Ovary (tissue), 9 donors: Measurements from ENCODE around the gene DPH6. TPM values are rescaled to one million over a fixed set of nuclear protein-coding genes. Genes with fewer than 3 reads are reported as not detected.

Source experiments
- microRNA-seq, 3 donors: library from miRNA; unstranded; fragments of <30 nt; microRNA quantifications; one replicate each; pipeline versions ENCODE4 to v1.2.0, GENCODE V29; 2019 to 2020
- polyA plus RNA-seq, 2 donors: library from polyadenylated mRNA; stranded (reverse); fragments of 200-250 nt in 1 of 2; fragments of 350-450 nt in 1 of 2; fragmentation: Illumina TruSeq in 1 of 2; extraction: RNeasy Lipid Tissue Mini Kit (QIAGEN cat#74804) in 1 of 2; gene quantifications; one replicate each; pipeline ENCODE4 v1.2.3, GENCODE V29; 2013 to 2014
- small RNA-seq: library from RNA; depleted of rRNA; stranded (forward); fragments of <200 nt; gene quantifications from one replicate; pipeline ENCODE3, GENCODE V24; 2016
- total RNA-seq, 7 donors: library from RNA; depleted of rRNA in 2 of 7; stranded (reverse); fragments of >200 nt in 2 of 7; fragmentation: NEBNext Ultra II Directional in 3 of 7; extraction: Animal tissue kit (Norgen Biotek cat#: 25700) in 3 of 7; gene quantifications; one replicate each; pipeline versions ENCODE4 v1.1.0 to v1.2.4, GENCODE V29; 2016 to 2023
- donor health status: DM: no; HTN: no; CAD: no; lungs with moderate emphysema.
- donor health status: DM: no; HTN: no; CAD: no.
- donor health status: Bipolar disorder and iron deficiency.
- donor health status: DM: yes; HTN: yes; CAD: no.
- donor health status: DM: no; HTN: no; CAD: no.
- donor health status: DM: yes; HTN: yes; CAD: no.

The DPH6 gene
- total and polyA plus RNA-seq, 9 donors, result 9.7 to 32.1 (median 24.2) TPM

Small RNAs within 50 kb of the gene (microRNA-seq; reads per million reads assigned to microRNA genes)
- 0 to 0.36 (median 0) reads per million in 3 donors for gene MIR3942

Small RNAs within 50 kb of the gene (small RNA-seq; reads per million reads assigned to genes)
- gene AC019288.1, result not detected
- not detected for gene MIR3942
